Measurements from ENCODE around the gene MRGPRG. TPM values are rescaled to one million over a fixed set of nuclear protein-coding genes. Genes with fewer than 3 reads are reported as not detected.

MRGPRG gene
- total RNA-seq, 2 donors from 2014 or later: not detected

DNA sequence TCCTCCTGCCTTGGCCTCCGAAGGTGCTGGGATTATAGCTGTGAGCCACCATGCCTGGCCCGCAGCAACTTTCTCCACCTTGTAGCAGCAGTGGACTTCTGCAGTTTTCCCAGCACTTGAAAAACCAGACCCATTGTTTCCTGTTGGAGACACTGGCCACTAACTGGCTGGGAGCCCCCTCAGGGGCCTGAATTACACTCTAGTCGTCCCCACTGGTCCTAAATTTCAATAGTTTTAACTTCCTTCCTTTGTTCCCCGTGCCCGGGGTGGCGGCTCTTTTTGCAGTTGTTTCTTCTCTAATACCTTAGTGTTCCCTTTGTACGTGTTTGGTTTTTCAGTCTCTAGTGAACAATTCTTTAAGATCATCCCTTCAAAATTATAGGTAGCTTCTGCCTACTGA is 16.2 kb upstream of the MRGPRG start:
- Mint-ChIP-seq H3K27ac (no peak overlapping the region), H3K27me3 (ENCODE audit: insufficient read depth) (peaks cover 33% of the 10 kb centered on the region), H3K9me3 (no peaks in the 10 kb centered on the region), H3K4me3 (no peak overlapping the region), H3K36me3 (ENCODE audit: low read depth) (no peaks in the 10 kb centered on the region), H3K4me1 (peaks cover 7% of the 10 kb centered on the region)
- no peaks in the 10 kb centered on the region for H3K27me3 ChIP-seq (ENCODE audit: control insufficient read depth, insufficient read depth, low read length, poor library complexity, severe bottlenecking)
- no peak overlapping the region for H3K27ac ChIP-seq (ENCODE audit: low read depth, low read length)
- no peak overlapping the region for H3K9ac ChIP-seq (ENCODE audit: extremely low read depth, low read length, poor library complexity, severe bottlenecking)
- no peaks in the 10 kb centered on the region for H3K4me1 ChIP-seq (ENCODE audit: control insufficient read depth, insufficient read depth, low read length)
- H3K4me3 ChIP-seq (ENCODE audit: low read length): no peak overlapping the region
- no peak for DNase-seq
- WGBS, 2 experiments (ENCODE audit: insufficient coverage in 1 of 2, insufficient read length in 1 of 2): 75 to 77% methylated on average over 7 of the region's 7 CpGs
- H3K36me3 ChIP-seq (ENCODE audit: control insufficient read depth, insufficient read depth, low read length): no peaks in the 10 kb centered on the region
- TF ChIP-seq, protein P1, sequence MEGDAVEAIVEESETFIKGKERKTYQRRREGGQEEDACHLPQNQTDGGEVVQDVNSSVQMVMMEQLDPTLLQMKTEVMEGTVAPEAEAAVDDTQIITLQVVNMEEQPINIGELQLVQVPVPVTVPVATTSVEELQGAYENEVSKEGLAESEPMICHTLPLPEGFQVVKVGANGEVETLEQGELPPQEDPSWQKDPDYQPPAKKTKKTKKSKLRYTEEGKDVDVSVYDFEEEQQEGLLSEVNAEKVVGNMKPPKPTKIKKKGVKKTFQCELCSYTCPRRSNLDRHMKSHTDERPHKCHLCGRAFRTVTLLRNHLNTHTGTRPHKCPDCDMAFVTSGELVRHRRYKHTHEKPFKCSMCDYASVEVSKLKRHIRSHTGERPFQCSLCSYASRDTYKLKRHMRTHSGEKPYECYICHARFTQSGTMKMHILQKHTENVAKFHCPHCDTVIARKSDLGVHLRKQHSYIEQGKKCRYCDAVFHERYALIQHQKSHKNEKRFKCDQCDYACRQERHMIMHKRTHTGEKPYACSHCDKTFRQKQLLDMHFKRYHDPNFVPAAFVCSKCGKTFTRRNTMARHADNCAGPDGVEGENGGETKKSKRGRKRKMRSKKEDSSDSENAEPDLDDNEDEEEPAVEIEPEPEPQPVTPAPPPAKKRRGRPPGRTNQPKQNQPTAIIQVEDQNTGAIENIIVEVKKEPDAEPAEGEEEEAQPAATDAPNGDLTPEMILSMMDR (conservative IDR thresholded peaks at IDR 0.05): no peak
- H3K9me3 ChIP-seq (ENCODE audit: control insufficient read depth, low read length): no peaks in the 10 kb centered on the region

DNA sequence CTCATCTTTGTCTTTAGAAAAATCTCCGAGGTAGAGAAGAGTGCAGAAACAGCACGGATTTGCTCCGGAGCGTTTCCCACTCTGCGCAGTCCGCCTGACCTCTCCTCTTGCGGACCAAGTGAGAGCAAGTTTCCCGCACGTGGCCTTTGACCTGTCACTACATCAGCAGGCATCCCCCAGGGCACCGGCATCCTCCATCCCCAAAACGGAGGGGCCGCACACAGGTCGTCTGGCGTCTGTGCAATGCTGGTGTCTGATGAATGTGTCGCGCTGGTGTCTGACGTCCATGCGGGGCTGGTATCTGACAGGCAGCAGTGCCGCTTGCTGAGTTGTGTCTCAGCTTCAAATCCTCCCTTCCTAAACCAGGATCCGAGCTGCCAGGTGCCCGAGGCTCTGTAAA is 14.3 kb upstream of the MRGPRG start:
- DNase-seq: no peak
- H3K27ac Mint-ChIP-seq: no peak overlapping the region
- WGBS, 2 experiments (ENCODE audit: insufficient coverage in 1 of 2, insufficient read length in 1 of 2): 91 to 93% methylated on average over 20 to 21 of the region's 21 CpGs

DNA sequence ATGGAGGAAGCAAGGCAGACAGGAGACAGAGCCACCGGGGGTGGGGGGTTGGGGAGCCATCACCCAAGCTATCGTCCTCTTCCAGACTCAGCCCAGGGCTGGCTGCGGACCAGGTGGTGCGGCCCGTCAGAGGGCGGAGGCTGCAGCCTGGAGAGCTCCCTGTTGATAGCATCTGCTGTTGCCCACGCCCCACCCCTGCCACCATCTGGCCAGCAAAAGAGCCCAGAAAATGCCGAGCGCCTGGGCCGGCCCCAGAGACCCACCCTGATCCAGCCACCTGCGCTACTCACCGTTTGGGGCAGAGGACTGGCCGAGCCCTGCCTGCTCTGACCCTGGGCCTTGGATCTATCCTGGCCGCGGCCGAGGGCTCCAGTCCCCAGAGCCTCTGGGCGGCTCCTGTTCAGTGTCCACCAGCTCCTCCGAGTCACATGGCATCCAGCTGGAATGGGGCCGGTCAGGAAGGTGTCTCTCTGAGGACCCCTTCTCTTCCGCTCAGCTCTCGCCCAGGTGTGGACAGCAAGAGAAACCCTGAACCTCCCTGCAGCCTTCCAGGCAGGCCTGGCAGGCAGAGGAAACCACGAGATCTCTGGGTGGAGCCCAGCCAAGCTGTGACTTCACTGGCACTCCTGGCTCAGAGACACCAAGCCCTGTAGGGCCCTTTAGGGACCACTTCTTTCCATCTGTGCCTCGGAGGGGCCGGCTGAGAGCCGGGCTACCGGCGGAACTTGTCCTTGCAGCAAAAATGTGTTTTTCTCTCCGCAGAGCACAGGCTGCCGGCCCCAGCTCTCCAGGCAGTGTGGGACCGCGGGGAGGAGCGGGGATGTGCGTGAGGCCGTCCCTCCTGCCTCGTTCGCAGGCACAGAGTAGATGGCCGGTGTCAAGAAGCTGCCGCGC is 13.5 kb upstream of the MRGPRG start, which contains the start of gene MRGPRE:
MRGPRE (minus strand) TSS at position 567 of the 894 bp plus-strand sequence. CDS start 3,618 bp downstream, outside the sequence.
- no peak within 1 kb of the TSS for H3K9ac ChIP-seq (ENCODE audit: extremely low read depth, low read length, poor library complexity, severe bottlenecking)
- no peak within 1 kb of the TSS for H3K4me3 ChIP-seq (ENCODE audit: low read length)
- Mint-ChIP-seq H3K27ac (no peak within 1 kb of the TSS), H3K36me3 (ENCODE audit: low read depth) (no peaks in the 10 kb centered on the region), H3K27me3 (ENCODE audit: insufficient read depth) (peaks cover 33% of the 10 kb centered on the region), H3K9me3 (no peaks in the 10 kb centered on the region), H3K4me1 (peaks cover 2% of the 10 kb centered on the region), H3K4me3 (no peak within 1 kb of the TSS)
- peak; percentile 47 for DNase-seq
- H3K9me3 ChIP-seq (ENCODE audit: control insufficient read depth, low read length): no peaks in the 10 kb centered on the region
- no peaks in the 10 kb centered on the region for H3K36me3 ChIP-seq (ENCODE audit: control insufficient read depth, insufficient read depth, low read length)
- H3K4me1 ChIP-seq (ENCODE audit: control insufficient read depth, insufficient read depth, low read length): no peaks in the 10 kb centered on the region
- H3K27me3 ChIP-seq (ENCODE audit: control insufficient read depth, insufficient read depth, low read length, poor library complexity, severe bottlenecking): no peaks in the 10 kb centered on the region
- H3K27ac ChIP-seq (ENCODE audit: low read depth, low read length): no peak within 1 kb of the TSS
- TF ChIP-seq, protein P1 (conservative IDR thresholded peaks at IDR 0.05): no peak
- 90 to 91% methylated on average over 31 to 39 of the region's 39 CpGs for WGBS, 2 experiments (ENCODE audit: insufficient coverage in 1 of 2, insufficient read length in 1 of 2)

More for the DNA sequence above, 14.3 kb upstream of the MRGPRG start:
- Histone ChIP-seq H3K9me3 (ENCODE audit: control insufficient read depth, low read length) (no peaks in the 10 kb centered on the region), H3K27ac (ENCODE audit: low read depth, low read length) (no peak overlapping the region), H3K36me3 (ENCODE audit: control insufficient read depth, insufficient read depth, low read length) (no peaks in the 10 kb centered on the region), H3K4me1 (ENCODE audit: control insufficient read depth, insufficient read depth, low read length) (no peaks in the 10 kb centered on the region), H3K9ac (ENCODE audit: extremely low read depth, low read length, poor library complexity, severe bottlenecking) (no peak overlapping the region), H3K27me3 (ENCODE audit: control insufficient read depth, insufficient read depth, low read length, poor library complexity, severe bottlenecking) (no peaks in the 10 kb centered on the region), H3K4me3 (ENCODE audit: low read length) (no peak overlapping the region)
- Mint-ChIP-seq H3K4me1 (peaks cover 7% of the 10 kb centered on the region), H3K36me3 (ENCODE audit: low read depth) (no peaks in the 10 kb centered on the region), H3K27me3 (ENCODE audit: insufficient read depth) (peaks cover 33% of the 10 kb centered on the region), H3K9me3 (no peaks in the 10 kb centered on the region), H3K4me3 (no peak overlapping the region)
- TF ChIP-seq, protein P1 (conservative IDR thresholded peaks at IDR 0.05): no peak

Measured in endodermal cell (in vitro differentiated cells).